ENCODE data around the gene C1orf116.

C1orf116 gene

DNA sequence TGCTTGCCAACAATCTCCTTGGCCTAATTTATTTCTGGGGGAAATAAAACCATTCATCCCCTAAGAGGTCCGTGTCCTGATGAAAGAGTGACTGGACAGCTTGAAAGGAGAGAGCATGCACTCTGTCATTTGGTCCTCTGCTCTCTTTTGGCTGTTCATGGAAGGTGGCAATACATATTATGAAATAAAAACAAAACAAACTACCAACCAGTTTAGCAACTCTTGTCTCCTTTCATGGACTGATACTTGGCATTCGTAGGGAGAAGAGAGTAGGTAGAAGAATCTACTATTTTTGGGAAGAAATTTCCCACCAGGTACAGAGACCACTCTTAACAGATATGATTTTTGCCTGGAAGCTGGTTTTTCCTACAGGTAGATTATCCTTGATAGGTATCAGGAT is 746 bp upstream of the C1orf116 start:
- no peaks in the 10 kb centered on the region for H3K36me3 ChIP-seq (ENCODE audit: control insufficient read depth, insufficient read depth, low read length, severe bottlenecking)
- no peaks in the 10 kb centered on the region for H3K4me1 ChIP-seq (ENCODE audit: control insufficient read depth, insufficient read depth, low read length)
- no peak for DNase-seq (ENCODE audit: low read depth)
- no peaks in the 10 kb centered on the region for H3K9me3 ChIP-seq (ENCODE audit: control insufficient read depth, low read length)
- no peaks in the 10 kb centered on the region for H3K27me3 ChIP-seq (replicated peaks; ENCODE audit: control insufficient read depth, insufficient read depth, low read length)
- no peak overlapping the region for H3K9ac ChIP-seq (ENCODE audit: low read length)
- H3K4me3 ChIP-seq (ENCODE audit: low read length): no peak overlapping the region

DNA sequence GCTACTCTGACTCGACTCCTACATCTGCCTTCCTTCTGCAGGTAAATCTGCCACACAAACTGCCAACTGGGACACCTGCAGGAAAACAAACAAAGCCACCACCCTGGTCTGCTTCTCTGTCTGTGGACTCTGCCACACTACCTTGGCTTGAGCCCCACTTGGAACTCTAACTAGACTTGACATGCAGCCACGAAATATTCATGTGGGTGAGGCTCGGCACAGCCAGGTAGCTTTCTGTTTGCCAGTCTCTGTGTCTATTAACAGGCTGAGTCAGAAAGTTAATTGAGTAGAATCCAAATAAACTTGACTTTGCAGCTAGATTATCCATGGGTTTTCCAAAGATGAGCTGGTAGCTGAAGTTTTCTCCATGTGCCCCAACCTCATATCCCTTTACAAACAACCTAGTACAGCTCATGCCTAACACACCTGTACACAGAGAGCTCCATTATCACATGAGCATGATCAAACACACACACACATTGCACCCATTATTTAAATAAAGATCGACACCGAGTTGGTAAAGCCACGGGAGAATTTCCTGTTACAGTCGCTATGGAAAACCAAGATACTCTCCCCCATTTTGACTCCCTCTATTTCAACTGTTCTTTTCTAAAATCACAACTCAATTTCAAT is 808 bp downstream of the C1orf116 start:
- H3K27me3 ChIP-seq (replicated peaks; ENCODE audit: control insufficient read depth, insufficient read depth, low read length): no peaks in the 10 kb centered on the region
- no peaks in the 10 kb centered on the region for H3K36me3 ChIP-seq (ENCODE audit: control insufficient read depth, insufficient read depth, low read length, severe bottlenecking)
- no peak for DNase-seq (ENCODE audit: low read depth)
- no peak overlapping the region for H3K9ac ChIP-seq (ENCODE audit: low read length)
- no peaks in the 10 kb centered on the region for H3K4me1 ChIP-seq (ENCODE audit: control insufficient read depth, insufficient read depth, low read length)
- H3K9me3 ChIP-seq (ENCODE audit: control insufficient read depth, low read length): no peaks in the 10 kb centered on the region
- no peak overlapping the region for H3K4me3 ChIP-seq (ENCODE audit: low read length)

DNA sequence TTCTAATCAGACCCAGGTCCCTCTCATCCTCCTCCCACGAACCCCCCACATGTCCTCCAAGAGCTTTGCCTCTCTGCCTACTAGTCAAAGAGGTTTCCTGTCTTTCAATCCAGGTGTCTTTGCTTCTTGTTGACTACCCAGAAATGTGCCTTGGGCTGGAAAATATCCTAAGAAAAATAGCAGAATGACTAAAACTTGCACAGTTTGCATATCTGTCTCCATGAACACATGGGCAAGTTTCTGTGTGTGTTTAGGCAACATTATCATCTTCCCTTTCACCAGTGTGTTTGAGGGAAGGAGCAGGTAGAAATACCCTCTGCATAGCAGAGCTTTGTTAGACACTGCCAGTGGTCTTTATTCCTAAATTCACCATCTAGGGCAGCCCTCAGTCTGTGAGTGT is 1.5 kb downstream of the C1orf116 start:
- no peak overlapping the region for H3K9ac ChIP-seq (ENCODE audit: low read length)
- H3K4me3 ChIP-seq (ENCODE audit: low read length): no peak overlapping the region
- no peak for DNase-seq (ENCODE audit: low read depth)
- no peaks in the 10 kb centered on the region for H3K9me3 ChIP-seq (ENCODE audit: control insufficient read depth, low read length)
- H3K36me3 ChIP-seq (ENCODE audit: control insufficient read depth, insufficient read depth, low read length, severe bottlenecking): no peaks in the 10 kb centered on the region
- H3K27me3 ChIP-seq (replicated peaks; ENCODE audit: control insufficient read depth, insufficient read depth, low read length): no peaks in the 10 kb centered on the region
- H3K4me1 ChIP-seq (ENCODE audit: control insufficient read depth, insufficient read depth, low read length): peaks cover 6% of the 10 kb centered on the region

DNA sequence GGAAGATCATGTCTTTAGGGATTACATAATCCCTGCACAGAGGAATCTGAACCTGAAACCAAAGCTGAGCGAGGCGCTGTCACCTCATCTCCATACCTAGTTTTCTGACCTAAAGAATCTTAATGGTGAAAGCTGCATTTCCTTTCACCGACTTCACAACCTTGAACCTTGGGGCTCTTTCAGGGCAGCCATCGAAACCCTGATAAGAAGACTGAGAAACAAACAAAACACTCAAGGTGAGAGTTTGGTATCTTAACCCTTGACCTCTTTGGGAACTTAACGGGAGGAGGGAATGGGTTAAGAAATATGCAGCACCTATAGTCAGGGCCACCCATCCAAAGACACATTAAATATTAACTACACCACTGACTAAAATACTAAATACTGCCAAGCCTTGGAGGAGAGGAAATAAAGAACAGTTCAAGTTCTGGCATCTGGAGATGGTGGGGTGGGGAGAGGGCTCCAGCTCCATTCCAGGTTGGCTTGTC is 2.0 kb downstream of the C1orf116 start:
- H3K9ac ChIP-seq (ENCODE audit: low read length): no peak overlapping the region
- H3K4me1 ChIP-seq (ENCODE audit: control insufficient read depth, insufficient read depth, low read length): peaks cover 10% of the 10 kb centered on the region
- no peak overlapping the region for H3K4me3 ChIP-seq (ENCODE audit: low read length)
- DNase-seq (ENCODE audit: low read depth): no peak
- H3K9me3 ChIP-seq (ENCODE audit: control insufficient read depth, low read length): no peaks in the 10 kb centered on the region
- H3K36me3 ChIP-seq (ENCODE audit: control insufficient read depth, insufficient read depth, low read length, severe bottlenecking): no peaks in the 10 kb centered on the region
- no peaks in the 10 kb centered on the region for H3K27me3 ChIP-seq (replicated peaks; ENCODE audit: control insufficient read depth, insufficient read depth, low read length)

DNA sequence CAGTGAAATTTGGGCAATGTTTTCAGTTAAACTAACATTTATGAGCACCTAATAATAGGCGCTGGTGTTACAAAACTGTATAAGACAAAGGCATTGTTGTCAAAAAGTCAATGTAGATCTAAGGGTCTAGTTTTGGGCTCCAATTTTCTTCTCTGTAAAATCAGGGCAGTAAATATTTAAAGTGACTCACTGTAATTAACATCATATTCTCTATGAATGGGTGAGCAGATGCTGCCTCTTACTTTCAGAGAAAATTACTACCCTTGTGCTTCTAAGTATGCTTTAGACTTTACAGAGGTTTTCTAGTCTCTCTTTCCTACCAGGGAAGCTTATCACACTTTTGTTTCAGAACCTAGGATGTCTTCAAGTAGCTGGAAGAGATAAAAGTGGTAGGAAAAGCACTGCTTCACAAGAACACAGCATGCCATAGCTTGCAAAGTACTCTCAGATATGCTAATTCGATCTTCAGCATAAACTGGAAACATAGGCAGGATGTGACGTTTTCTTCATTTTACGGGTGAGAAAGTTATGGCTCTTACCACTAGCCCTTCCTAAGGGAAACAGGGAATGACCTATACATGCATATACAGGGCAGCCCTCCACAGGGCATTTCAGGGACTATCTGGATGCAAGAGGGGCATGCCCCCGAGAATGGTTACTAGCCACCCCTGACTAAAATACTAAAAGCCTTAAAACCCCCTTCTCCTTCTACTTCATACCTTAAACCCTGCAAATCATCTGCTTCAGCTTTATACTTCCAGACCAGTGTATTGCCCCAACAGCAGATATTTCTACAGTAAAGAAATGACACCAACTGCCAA is 2.6 kb downstream of the C1orf116 start:
- Histone ChIP-seq H3K9ac (ENCODE audit: low read length) (no peak overlapping the region), H3K9me3 (ENCODE audit: control insufficient read depth, low read length) (no peaks in the 10 kb centered on the region), H3K36me3 (ENCODE audit: control insufficient read depth, insufficient read depth, low read length, severe bottlenecking) (no peaks in the 10 kb centered on the region), H3K4me3 (ENCODE audit: low read length) (no peak overlapping the region), H3K4me1 (ENCODE audit: control insufficient read depth, insufficient read depth, low read length) (peaks cover 17% of the 10 kb centered on the region), H3K27me3 (replicated peaks; ENCODE audit: control insufficient read depth, insufficient read depth, low read length) (no peaks in the 10 kb centered on the region)
- no peak for DNase-seq (ENCODE audit: low read depth)

DNA sequence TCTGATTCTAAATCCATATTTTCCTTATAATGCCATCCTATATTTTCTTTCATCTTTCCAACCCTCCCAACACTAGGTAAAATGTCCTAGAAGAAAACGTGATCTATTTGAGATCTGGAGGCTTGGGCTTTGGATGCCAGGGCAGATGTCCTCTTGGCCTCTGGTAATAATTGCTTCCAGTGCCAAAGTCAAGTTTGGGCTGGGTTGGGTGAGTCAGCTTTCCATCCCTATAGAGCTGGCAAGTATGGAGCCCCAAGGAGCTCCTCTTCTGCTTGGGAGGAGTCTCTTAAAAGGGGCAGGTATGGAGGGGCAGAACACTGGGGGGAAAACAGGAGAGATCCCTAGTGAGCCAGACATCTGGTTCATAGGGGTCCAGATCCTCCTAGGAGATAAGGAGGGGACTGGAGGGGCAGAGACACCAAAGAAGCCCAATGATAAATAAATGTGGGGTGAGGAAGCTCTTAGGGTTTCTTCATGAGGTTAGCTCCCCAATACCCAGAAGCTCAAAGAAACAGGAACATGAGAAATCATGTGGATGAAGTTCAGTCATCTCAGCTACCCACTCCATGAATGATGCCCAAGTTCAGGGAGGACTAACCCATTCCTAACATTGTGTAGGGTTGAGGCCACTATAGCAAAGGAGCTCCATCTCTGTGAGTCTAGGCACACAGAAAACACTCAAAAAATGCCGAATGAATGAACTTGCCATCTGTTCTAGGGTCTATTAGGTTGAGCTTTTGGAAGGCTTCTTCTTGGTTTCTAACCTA is 3.5 kb downstream of the C1orf116 start:
- H3K4me3 ChIP-seq (ENCODE audit: low read length): no peak overlapping the region
- no peaks in the 10 kb centered on the region for H3K9me3 ChIP-seq (ENCODE audit: control insufficient read depth, low read length)
- no peaks in the 10 kb centered on the region for H3K36me3 ChIP-seq (ENCODE audit: control insufficient read depth, insufficient read depth, low read length, severe bottlenecking)
- H3K27me3 ChIP-seq (replicated peaks; ENCODE audit: control insufficient read depth, insufficient read depth, low read length): no peaks in the 10 kb centered on the region
- DNase-seq (ENCODE audit: low read depth): no peak
- H3K9ac ChIP-seq (ENCODE audit: low read length): no peak overlapping the region
- H3K4me1 ChIP-seq (ENCODE audit: control insufficient read depth, insufficient read depth, low read length): peaks cover 21% of the 10 kb centered on the region

DNA sequence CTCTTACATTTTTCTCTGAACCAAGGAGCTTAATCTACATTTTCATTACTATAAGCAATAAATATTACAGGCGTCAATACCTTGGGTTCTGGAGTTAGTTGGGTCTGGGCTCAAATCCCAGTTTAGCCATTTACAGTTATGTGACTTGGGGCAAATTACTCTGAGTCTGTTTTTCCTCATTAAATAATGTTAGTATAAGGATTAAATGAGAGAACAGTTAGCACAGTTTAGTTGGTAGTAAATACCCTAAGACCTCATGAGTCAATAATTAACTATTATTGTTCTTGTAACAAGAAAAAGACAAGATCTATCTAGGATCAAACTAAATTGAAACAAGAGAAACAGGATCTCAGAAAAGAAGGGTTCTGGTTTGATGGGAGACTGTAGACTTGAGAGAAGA is 4.6 kb downstream of the C1orf116 start:
- Histone ChIP-seq H3K4me1 (ENCODE audit: control insufficient read depth, insufficient read depth, low read length) (peaks cover 21% of the 10 kb centered on the region), H3K27me3 (replicated peaks; ENCODE audit: control insufficient read depth, insufficient read depth, low read length) (no peaks in the 10 kb centered on the region), H3K9ac (ENCODE audit: low read length) (no peak overlapping the region), H3K36me3 (ENCODE audit: control insufficient read depth, insufficient read depth, low read length, severe bottlenecking) (no peaks in the 10 kb centered on the region), H3K9me3 (ENCODE audit: control insufficient read depth, low read length) (no peaks in the 10 kb centered on the region), H3K4me3 (ENCODE audit: low read length) (no peak overlapping the region)
- DNase-seq (ENCODE audit: low read depth): no peak

DNA sequence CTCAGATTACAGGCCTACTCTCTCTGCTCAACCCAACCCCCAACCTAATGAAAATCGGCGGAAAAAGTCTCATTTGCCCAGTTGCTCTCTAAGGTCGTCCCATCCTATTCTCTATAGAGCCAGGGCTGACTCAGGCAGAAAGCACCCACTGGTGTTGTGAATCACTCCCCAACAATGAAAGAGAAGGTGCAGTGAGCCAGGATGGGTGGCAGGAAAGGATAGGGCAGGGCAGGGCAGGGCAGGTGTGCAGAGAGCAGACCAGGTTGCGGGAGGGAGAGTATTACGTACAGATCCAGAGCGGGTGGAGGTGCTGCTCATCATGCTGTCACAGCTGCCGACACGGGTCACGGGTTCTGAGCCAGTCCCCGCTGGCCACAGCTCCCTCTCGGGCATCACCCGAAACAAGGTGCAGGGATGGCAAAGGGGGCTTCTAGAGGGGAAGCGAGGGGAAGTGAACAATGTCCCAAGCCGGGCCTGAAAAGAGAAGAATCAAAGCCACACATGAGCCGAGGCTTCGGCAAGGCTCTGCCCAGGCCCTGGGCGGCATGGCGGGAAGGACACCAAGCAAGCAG is 5.3 kb downstream of the C1orf116 start:
- no peak overlapping the region for H3K9ac ChIP-seq (ENCODE audit: low read length)
- no peak overlapping the region for H3K4me3 ChIP-seq (ENCODE audit: low read length)
- H3K27me3 ChIP-seq (replicated peaks; ENCODE audit: control insufficient read depth, insufficient read depth, low read length): no peaks in the 10 kb centered on the region
- H3K4me1 ChIP-seq (ENCODE audit: control insufficient read depth, insufficient read depth, low read length): peaks cover 21% of the 10 kb centered on the region
- H3K36me3 ChIP-seq (ENCODE audit: control insufficient read depth, insufficient read depth, low read length, severe bottlenecking): no peaks in the 10 kb centered on the region
- DNase-seq (ENCODE audit: low read depth): no peak
- H3K9me3 ChIP-seq (ENCODE audit: control insufficient read depth, low read length): no peaks in the 10 kb centered on the region

DNA sequence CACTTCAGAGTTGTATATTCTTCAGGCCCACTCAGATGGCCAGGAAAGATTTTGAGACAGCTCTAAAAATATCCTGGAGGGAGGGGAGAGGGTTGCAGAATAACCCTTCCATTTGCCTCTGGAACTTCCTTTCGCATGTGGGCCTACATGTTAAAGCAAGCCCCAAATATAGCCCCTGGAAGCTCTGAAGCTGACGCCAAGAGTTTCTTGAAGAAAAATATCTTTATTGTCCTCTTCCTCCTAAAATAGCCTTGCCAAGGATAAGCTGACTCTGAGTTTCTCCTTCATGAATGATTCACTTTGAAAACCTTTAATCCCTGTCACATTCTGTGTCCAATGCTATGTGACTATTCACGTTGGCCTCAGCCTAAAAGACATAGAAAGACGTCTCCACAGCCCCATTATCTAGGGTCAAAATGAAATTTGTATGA is 6.4 kb downstream of the C1orf116 start:
- peak; percentile 28 for DNase-seq (ENCODE audit: low read depth)
- Histone ChIP-seq H3K9me3 (ENCODE audit: control insufficient read depth, low read length) (no peaks in the 10 kb centered on the region), H3K4me1 (ENCODE audit: control insufficient read depth, insufficient read depth, low read length) (peaks cover 21% of the 10 kb centered on the region), H3K4me3 (ENCODE audit: low read length) (no peak overlapping the region), H3K27me3 (replicated peaks; ENCODE audit: control insufficient read depth, insufficient read depth, low read length) (no peaks in the 10 kb centered on the region), H3K36me3 (ENCODE audit: control insufficient read depth, insufficient read depth, low read length, severe bottlenecking) (no peaks in the 10 kb centered on the region), H3K9ac (ENCODE audit: low read length) (peak overlapping the region; percentile 32)

DNA sequence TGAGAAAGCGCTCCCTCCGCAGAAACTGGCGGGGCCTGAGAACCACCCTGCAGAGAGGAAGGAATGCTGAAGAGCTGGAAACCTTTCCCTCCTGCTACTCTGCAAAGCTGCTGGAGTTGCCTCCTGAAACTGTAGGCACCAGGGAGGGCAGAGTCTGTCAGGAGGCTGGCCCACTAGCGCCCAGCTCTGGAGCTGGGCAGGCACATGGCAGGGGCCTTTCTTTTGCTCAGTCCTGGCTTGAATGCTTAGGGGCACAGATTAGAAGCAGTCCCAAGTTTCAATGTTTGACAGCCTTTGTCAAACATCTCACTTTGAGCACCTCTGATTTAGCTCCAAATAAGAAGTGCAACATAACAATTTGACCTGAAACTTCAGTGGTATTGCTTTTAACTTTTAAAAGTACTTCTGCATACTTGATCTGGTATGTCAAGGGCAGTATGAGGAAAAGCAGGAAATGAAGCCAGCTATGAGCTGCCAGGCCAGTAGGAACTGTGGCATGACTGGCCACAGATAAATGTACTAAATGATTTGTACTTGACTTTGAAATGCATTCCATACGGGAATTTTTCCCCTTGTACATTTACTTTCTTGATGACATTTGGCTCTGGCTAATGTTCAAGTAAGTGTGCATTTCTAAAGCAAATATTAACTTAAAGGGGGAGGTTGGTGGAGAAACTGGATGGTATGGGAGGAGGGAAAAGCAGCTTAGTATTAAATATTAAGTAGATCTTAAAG is 7.2 kb downstream of the C1orf116 start:
- H3K9me3 ChIP-seq (ENCODE audit: control insufficient read depth, low read length): no peaks in the 10 kb centered on the region
- H3K4me3 ChIP-seq (ENCODE audit: low read length): no peak overlapping the region
- peaks cover 21% of the 10 kb centered on the region for H3K4me1 ChIP-seq (ENCODE audit: control insufficient read depth, insufficient read depth, low read length)
- no peaks in the 10 kb centered on the region for H3K27me3 ChIP-seq (replicated peaks; ENCODE audit: control insufficient read depth, insufficient read depth, low read length)
- peak overlapping the region; percentile 32 for H3K9ac ChIP-seq (ENCODE audit: low read length)
- H3K36me3 ChIP-seq (ENCODE audit: control insufficient read depth, insufficient read depth, low read length, severe bottlenecking): no peaks in the 10 kb centered on the region
- peak; percentile 59 for DNase-seq (ENCODE audit: low read depth)
